GM18507 (cell line): ENCODE data around the gene FOXP4.
"Not testable (repeated sequence)": the region's sequence is repeated elsewhere in the genome, so short reads cannot be mapped to it uniquely, and the experiment has no call there.

Experiments used
- DNase-seq: peaks from one replicate; pipeline ENCODE4 v3.0.0; 2011; ENCODE audit warnings: low read depth; ENCODE audit not compliant: insufficient read length; ENCODE audit errors: extremely low spot score
- FAIRE-seq: peaks from 2 replicates; lab custom pipeline; 2011; peaks lifted over from hg19 to GRCh38; lab: Jason Lieb, UNC

FOXP4 gene

DNA sequence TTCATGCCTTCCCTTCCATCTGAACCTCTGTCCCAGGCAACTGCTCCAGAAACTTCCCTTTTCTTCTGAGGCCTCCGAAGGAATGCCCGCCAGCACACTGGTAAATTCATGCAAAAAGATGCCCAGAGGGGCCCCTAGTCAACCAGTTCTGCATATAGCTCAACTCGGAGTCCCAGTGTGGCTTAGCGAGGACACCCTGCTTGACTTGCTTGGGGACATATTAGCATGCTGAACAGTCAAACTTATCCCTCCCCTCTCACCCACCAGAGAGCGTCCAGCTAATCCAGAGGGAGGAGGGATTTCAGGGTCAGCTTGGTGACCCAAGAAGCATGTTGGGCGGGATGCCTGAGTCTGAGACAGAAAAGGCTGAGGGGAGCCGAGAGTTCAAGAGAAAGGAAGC, 69.1 kb downstream of the FOXP4 start:
- DNase-seq = no peak
- no peak for FAIRE-seq

DNA sequence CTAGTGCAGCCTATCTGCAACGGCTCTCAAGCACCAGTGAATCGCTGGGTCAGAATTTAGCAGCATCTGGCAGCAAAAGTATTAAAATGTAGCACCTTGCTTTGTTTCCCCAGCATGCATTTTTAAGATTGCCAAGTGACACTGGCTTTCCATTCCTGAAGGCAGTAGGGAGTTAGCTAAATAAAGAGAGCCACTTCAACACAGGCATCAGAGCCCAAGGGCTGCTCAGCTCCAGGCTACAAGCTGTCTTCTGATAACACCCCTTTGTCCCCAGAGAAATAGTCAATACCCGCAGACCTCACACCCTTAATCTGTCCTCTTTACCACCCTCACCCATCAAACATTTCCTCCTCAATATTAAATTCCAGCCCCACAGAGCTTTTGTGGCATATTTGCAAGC, 72.4 kb downstream of the FOXP4 start:
- FAIRE-seq (no peak), DNase-seq (no peak)

DNA sequence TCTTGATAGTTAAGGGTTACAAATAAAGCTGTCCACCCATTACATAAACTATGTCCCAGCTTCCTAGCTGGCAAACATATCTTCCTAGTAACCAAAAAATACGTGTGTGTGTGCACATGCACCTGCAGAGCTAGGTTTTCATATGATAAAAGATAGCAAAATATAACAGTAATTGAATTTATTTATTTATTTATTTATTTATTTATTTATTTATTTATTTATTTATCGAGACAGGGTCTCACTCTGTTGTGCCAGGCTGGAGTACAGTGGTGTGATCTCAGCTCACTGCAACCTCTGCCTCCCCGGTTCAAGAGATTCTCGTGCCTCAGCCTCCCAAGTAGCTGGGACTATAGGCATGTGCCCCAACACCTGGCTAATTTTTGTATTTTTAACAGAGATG, 73.0 kb downstream of the FOXP4 start:
- not testable (repeated sequence) for DNase-seq, FAIRE-seq

DNA sequence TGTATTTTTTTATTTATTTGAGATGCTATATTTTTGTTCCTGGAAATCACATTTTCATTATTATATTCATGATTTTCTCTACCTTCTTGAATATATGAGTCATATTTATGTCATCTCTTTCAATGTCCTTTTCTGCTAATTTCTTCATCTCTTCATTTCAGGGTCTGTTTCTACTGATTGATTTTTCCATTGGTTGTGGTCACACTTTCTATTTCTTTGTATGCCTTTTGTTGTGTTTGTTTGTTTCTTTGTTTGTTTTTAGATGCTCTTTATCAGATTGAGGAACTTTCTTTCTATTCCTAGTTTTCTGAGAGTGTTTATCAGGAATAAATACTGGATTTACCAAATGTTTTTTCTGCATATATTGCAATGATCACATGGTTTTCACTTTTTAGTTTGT, 75.2 kb downstream of the FOXP4 start:
- FAIRE-seq (no peak), DNase-seq (no peak)

DNA sequence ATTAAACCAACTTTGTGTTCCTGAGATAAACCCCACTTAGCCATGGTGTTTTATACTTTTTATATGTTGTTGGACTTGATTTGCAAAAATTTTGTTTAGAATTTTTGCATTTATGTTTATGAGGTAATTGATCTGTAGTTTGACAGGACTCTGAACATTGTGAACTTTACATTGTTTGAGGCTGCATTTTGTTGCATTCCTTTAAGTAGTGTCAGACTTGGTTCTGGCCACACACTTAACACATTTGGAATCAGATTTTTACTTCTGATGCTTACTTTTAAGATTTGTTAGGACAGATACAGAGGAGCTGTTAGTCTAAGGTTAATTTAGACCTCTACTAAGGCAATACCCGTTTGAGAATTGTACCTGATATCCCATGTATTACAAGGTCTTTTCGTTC, 75.6 kb downstream of the FOXP4 start:
- no peak for FAIRE-seq

DNA sequence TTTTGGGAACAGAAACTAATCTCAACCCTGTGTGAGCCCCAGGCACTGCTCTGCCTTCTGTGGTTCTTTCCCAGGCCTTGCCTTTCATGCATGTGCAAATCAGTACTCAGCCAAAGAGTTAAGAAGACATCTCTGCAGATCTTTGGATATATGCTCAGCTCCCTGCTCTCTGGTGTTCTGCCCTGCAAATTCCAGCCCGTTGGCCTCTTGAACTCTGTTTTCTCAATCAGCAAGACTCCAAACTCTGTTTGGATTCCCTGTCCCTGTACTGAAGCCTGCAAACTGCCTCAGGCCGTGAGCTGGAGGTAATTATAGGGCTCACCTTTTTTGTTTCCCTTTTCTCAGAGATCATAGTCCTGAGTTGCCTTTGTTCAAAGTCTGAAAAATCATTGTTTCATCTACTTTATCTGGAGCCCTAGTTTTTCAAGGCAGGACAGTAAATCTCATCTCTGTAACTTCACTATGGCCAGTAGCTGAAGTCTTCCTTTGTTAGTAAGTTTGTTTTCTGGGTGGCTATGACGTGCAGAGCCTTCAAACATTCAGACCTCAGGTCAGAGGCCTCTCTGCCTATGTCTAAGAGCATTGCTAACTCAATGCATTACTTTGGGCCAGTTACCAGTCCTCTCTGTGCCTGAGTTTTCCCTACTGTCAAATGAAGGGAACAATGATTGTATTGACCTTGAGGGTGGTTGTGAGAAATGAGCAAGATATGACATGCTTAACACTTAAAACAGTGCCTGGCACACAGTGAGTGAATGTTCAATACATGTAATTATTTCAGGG, 76.2 kb downstream of the FOXP4 start:
- no peak for DNase-seq
- no peak for FAIRE-seq

More for the DNA sequence above, 75.6 kb downstream of the FOXP4 start:
- no peak for DNase-seq

DNA sequence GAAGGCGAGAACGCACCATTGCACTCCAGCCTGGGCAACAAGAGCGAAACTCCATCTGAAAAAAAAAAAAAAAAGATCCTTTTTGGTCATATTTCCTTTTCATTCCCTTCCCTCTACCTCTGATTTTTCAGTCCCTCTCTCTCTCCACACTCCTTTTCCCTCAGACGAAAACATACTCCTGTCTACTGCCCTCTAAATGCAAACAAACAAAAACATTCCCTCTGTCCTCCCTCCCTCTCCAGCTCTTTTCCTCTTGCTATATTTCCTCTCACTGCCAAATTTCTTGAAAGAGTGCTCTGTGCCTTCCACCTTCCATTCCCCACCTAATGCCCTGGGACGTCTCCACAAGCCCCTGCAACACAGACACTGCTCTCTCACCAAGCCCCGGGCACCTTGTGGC, 77.1 kb downstream of the FOXP4 start:
- DNase-seq (no peak), FAIRE-seq (no peak)

DNA sequence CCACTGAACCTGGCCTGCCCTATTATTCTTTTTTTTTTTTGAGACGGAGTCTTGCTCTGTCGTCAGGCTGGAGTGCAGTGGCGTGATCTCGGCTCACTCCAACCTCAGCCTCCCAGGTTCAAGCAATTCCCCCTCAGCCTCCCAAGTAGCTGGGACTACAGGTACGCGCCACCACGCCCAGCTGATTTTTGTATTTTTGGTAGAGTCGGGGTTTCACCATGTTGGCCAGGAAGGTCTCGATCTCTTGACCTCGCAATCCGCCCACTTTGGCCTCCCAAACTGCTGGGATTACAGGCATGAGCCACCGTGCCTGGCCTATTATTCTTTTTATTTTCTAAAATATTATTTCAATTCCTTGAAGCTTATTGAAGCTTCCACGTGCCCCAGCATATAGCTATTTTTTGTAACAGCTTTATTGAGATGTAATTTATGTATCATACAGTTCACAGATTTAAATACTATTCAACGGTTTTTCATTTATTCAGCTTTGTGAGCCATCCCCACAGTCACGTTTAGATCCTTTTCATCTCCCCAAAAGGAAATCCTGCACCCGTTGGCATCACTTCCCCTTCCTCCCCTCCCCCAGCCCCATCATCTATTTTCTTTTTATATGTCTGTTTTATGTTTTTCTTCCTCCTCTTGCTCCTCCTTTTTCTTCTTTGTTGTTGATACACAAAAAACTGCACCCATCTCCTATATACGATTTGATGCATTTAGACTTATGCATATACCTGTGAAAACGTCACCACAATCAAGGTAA, 78.6 kb downstream of the FOXP4 start:
- FAIRE-seq (no peak), DNase-seq (no peak)

DNA sequence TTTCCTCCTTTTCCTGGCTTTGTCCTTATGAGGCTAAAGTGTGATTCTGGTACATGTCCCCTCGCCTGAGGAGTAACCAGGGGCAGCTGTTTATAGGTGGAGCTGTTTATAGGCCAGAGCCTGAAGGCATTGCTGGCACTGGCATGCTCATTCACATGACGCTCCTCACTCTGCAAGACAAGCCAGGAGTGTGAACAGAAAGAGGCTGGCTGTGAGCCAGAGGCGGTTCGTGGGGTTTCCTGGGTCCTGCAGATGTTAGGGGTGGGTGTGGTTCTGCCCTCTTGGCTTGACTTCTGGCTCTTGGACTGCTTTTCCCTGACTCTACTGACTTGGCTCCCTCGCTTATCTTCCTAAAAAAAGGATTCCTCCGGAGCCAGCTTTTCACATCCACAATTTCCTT, 79.3 kb downstream of the FOXP4 start:
- DNase-seq (no peak), FAIRE-seq (no peak)

DNA sequence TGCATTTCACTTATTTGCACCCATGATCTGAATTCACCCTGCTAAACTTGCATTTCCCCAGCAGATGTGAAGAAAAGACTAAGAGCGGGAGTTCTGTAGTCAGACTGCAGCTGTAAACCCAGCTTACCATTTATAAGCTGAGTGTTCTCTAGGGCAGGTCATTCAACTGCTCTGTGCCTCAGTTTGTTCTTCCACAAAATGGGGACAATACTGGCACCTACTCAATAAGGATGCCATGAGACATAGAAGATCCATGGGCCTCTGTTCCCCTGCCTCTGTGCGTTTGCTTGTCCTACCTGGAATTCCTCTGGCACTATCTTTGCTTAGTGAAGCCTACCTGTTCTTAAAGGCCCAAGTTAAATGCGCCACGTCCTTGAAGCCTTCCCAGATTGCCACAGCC, 79.8 kb downstream of the FOXP4 start:
- FAIRE-seq (no peak), DNase-seq (no peak)

DNA sequence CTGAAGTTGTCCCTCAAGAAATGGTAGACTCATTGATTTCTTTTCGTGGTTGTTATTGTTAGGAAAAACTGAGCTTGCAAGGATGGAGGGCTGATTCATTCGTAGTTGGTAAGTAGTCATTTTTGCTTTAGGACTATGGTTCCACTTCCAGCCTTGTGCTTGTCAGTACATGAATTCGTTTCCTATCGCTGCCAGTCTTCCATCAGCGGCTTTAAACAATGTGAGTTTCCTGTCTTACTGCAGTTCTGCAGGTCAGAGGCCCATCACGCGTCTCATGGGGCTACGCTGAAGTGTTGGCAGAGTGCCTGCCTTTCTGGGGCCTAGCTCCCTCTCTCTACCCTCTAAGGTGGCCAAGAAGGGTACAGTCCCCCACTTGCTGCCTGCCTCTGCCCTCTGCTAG, 80.7 kb downstream of the FOXP4 start:
- FAIRE-seq = no peak

DNA sequence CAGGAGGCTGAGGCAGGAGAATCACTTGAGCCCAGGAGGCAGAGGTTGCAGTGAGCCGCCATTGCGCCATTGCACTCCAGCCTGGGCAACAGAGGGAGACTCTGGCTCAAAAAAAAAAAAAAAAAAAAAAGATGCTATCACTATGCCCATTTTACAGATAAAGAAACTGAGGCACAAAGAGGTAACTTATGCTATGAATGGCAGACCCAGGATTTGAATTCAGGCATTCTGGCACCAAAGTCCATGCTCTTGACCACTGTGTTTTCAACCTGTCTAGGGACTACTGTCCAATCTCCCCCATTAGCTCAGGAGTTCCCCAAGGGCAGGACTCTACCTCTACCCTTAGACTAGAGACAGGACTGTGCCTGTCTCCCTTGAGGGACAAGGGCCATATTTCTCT, 82.9 kb downstream of the FOXP4 start:
- FAIRE-seq (no peak), DNase-seq (no peak)

More for the DNA sequence above, 80.7 kb downstream of the FOXP4 start:
- no peak for DNase-seq

DNA sequence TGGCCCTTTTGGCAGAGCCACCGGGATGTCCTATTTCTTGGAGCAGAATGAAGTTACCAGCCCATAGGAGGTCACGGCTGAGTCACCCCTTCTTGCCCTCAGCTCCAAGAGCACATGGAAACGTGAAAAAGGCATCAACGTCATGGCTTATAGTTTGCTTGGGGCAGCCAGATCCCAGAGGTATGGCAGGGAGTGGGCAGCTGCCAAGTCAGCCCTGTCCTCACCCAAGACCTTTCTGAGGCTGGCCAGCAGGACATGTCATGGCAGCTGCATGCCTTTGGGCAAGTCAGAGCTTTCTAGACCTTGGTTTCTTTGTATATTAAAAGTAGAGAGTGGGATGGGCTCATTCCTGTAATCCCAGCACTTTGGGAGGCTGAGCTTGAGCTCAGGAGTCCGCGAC, 83.9 kb downstream of the FOXP4 start:
- no peak for DNase-seq
- no peak for FAIRE-seq

DNA sequence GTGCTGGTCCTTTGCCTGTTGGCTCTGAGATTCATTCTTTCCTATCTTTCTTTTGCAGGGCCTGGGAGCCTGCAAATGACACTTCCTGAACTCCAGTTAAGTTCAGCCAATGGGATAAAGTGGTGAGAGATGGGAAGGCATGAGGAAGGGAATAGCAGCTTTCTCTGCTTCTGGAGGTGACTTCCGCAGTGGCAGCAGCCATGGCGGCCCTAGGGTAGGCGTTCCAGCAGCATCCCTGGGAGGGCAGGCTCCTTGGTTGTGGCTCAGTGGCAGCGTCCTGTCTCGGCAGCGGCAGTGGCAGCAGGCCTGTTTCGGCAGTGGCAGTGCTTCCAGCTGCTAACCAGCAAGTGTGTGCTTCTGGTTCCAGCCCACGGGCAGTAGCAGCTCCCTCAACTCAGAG, 84.8 kb downstream of the FOXP4 start:
- DNase-seq (no peak), FAIRE-seq (no peak)

DNA sequence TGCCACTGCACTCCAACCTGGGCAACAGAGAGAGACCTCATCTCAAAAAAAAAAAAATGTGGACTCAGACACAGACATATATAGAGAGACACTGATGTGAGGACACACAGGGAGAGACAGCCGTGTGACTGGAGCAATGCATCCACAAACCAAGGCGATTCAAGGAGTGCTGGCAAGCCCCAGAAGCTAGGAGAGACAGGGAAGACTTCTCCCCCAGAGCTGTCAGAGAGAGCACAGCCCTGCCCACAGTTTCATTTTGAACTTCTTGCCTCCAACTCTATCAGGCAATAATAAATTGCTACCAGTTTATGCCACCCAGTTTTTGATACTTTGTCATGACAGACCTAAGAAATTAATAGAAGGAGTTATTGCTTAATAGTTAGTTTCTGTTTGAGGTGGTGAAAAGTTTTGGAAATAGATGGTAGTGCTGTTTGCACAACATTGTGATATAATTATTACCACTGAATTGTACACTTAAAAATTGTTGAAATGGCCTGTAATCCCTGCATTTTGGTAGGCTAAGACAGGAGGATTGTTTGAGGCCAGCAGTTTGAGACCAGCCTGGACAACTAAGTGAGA, 87.0 kb downstream of the FOXP4 start:
- FAIRE-seq = no peak
- DNase-seq = no peak

DNA sequence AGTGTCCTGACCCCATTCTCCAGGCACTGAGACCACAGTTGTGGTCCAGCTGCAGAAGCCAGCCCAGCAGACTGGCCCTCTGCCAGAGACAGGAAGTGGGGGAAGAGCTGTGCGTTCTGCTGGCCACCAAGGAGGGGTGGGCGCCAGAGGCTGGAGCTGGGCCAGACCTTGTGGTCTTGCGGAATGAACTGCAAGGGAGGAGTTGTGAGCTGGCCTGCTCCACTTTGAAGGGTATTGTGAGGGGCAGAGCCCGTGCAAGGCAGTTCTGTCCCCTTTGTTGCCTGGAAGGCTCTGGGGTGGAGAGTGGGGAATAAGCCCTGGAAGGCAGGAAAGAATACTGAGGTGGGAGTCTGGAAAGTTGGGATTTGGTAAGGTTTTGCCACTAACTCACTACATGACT, 88.5 kb downstream of the FOXP4 start:
- FAIRE-seq = no peak
- DNase-seq = no peak

DNA sequence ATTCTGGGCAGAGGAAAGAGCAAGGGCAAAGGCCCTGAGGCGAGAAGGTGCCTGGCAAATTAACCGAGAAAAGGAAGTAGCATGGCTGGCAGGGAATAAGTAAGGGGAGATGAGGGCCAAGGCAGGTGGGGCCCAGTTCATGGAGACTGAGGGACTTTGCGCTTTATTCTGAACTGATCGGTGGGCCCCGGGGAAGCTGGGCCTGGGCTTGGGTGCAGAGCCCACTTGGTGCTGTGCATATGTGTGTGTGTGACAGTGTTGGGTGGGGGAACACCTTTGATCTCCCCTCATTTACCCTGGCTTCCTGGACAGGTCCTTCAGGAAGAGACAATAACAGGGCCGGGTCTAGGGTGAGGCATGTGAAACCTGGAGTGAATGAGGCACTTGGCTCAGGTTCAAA, 89.2 kb downstream of the FOXP4 start:
- no peak for FAIRE-seq
- no peak for DNase-seq

DNA sequence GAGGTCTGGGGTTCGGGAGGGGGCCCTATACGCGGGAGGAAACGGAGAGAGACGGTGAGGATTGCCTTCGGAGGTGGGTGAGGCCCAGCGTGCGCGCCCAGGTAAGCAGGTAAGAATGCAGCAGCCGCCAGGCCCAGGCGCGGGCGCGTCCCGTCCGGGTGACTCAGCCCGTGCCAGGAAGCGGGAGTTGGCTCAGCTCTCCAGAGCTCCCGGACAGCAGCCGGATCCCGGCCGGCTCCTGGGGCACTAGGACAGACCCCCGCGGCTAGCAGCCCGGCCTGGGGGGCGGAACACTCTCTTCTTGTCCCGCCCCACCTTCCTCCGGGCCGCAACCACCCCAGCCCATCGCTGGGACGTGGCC, 90.6 kb downstream of the FOXP4 start:
- DNase-seq (no peak), FAIRE-seq (no peak)

DNA sequence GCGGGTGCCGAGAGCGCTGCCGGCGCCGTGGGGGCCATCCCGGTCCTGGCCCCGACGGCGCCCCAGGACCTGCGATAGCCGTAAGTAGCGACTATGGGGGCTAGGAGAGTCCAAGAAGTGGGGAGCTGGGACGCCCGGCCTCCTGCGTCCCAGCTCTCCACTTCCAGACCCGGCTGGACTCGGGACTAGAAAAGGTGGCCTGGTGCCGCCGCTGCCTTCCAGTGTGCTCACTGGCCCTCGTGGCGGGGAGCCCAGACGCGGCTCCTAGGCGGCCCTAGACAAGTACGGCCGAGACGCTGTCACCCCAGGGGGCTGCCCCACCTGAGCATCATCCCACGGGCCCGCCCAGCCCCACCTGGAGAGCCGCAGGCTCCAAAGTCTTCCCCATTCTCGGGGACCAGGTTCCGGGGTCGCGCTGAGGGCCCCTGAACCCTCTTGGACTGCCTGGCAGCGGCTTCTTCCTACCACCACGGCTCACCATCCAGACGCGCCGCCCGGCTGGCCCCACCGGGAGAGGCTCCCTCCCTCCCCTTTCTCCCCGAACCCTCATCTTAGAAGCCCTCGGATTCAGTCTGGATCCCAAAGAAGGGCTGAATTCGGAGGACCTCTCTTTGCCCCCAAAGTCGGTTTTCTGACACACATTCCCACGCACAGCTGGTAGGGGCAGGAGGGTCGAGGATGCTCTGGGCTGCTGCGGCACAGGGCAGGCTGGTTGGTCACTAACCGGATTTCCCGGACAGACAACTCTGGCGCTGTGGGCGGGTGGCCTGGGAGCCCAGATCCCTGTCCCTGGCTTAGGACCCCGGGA, 91.2 kb downstream of the FOXP4 start:
- FAIRE-seq (no peak), DNase-seq (no peak)
